GM23338 (cell line): ENCODE measurements around the gene LPP.

Source experiments
- CREB1 ChIP-seq: fragments of 250-450 bp; sonication (Bioruptor Pico); IDR thresholded peaks from 2 replicates; pipeline ENCODE4 v1.5.0; 2020; ENCODE audit warnings: low read depth, mild to moderate bottlenecking, moderate library complexity
- EZH2 ChIP-seq: fragments of 200-600 bp; sonication (generic); IDR thresholded peaks from one replicate; pipeline ENCODE4 v1.8.0; 2017; ENCODE audit warnings: antibody characterized with exemption, mild to moderate bottlenecking, low read depth; ENCODE audit not compliant: unreplicated experiment
- EZH2phosphoT487 ChIP-seq: fragments of 200-600 bp; sonication (generic); IDR thresholded peaks from one replicate; pipeline ENCODE4 v1.8.1; 2018; ENCODE audit warnings: antibody characterized with exemption; ENCODE audit not compliant: unreplicated experiment
- JUNB ChIP-seq: IDR thresholded peaks from one replicate; pipeline ENCODE4 v1.6.1; 2016; ENCODE audit warnings: antibody characterized with exemption; ENCODE audit not compliant: unreplicated experiment
- NANOG ChIP-seq: IDR thresholded peaks from 2 replicates; pipeline ENCODE4 v1.6.1; 2016; ENCODE audit warnings: antibody characterized with exemption, borderline replicate concordance
- POLR2AphosphoS5 ChIP-seq: IDR thresholded peaks from 2 replicates; pipeline ENCODE4 v1.6.1; 2016; ENCODE audit warnings: antibody characterized with exemption, low read depth
- STAT1 ChIP-seq: IDR thresholded peaks from one replicate; pipeline ENCODE4 v1.6.1; 2016; ENCODE audit warnings: antibody characterized with exemption; ENCODE audit not compliant: unreplicated experiment
- ZNF114 ChIP-seq: fragments of 250-450 bp; sonication (Bioruptor Pico); IDR thresholded peaks from 2 replicates; pipeline ENCODE4 v1.5.0; 2020; ENCODE audit warnings: mild to moderate bottlenecking, moderate library complexity
- ZNF331 ChIP-seq: fragments of 250-450 bp; sonication (Bioruptor Pico); IDR thresholded peaks from 2 replicates; pipeline ENCODE4 v1.5.0; 2020; ENCODE audit warnings: low read depth, mild to moderate bottlenecking, moderate library complexity
- TF ChIP-seq, protein P1 (sequence below): IDR thresholded peaks from one replicate; pipeline ENCODE4 v1.6.1; 2018; ENCODE audit warnings: antibody characterized with exemption; ENCODE audit not compliant: unreplicated experiment
- TF ChIP-seq, protein P2 (sequence below), 2 experiments: fragments of 200-600 bp in 1 of 2; sonication (generic) in 1 of 2; conservative IDR thresholded peaks; 2 replicates each; pipeline versions ENCODE4 v1.5.1 to v1.6.1; 2016 to 2017; ENCODE audit warnings: antibody characterized with exemption in 2 of 2, low read depth in 2 of 2, mild to moderate bottlenecking in 2 of 2, moderate library complexity in 1 of 2
- TF ChIP-seq, protein P3 (sequence below): IDR thresholded peaks from 2 replicates; pipeline ENCODE4 v1.6.1; 2016; ENCODE audit warnings: antibody characterized with exemption
- TF ChIP-seq, protein P4 (sequence below): fragments of 250-450 bp; sonication (Bioruptor Pico); IDR thresholded peaks from 2 replicates; pipeline ENCODE4 v1.5.0; 2020; ENCODE audit warnings: mild to moderate bottlenecking, moderate library complexity

DNA sequence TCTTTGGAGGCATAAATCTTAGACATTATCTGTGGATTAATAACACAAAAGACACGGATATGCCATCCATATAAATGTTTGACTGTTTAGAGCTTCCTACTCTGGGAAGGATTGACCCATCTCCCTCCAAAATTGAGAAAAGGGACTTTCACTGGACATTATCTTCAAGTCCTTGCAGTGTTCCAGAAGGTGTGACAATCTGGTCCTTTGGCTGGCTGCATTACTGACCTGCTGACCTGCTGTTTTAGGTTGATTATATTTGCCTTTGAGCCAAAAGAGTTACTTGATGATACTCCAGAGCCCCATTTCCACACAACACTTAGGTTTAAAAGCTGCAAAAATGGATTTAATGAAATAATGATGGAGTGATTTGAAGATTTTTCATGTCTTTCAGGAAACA lies 504.6 kb downstream of the LPP start:
- TF ChIP-seq POLR2AphosphoS5 = no peak
- TF ChIP-seq, protein P1, sequence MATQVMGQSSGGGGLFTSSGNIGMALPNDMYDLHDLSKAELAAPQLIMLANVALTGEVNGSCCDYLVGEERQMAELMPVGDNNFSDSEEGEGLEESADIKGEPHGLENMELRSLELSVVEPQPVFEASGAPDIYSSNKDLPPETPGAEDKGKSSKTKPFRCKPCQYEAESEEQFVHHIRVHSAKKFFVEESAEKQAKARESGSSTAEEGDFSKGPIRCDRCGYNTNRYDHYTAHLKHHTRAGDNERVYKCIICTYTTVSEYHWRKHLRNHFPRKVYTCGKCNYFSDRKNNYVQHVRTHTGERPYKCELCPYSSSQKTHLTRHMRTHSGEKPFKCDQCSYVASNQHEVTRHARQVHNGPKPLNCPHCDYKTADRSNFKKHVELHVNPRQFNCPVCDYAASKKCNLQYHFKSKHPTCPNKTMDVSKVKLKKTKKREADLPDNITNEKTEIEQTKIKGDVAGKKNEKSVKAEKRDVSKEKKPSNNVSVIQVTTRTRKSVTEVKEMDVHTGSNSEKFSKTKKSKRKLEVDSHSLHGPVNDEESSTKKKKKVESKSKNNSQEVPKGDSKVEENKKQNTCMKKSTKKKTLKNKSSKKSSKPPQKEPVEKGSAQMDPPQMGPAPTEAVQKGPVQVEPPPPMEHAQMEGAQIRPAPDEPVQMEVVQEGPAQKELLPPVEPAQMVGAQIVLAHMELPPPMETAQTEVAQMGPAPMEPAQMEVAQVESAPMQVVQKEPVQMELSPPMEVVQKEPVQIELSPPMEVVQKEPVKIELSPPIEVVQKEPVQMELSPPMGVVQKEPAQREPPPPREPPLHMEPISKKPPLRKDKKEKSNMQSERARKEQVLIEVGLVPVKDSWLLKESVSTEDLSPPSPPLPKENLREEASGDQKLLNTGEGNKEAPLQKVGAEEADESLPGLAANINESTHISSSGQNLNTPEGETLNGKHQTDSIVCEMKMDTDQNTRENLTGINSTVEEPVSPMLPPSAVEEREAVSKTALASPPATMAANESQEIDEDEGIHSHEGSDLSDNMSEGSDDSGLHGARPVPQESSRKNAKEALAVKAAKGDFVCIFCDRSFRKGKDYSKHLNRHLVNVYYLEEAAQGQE = no peak
- TF ChIP-seq, protein P2, sequence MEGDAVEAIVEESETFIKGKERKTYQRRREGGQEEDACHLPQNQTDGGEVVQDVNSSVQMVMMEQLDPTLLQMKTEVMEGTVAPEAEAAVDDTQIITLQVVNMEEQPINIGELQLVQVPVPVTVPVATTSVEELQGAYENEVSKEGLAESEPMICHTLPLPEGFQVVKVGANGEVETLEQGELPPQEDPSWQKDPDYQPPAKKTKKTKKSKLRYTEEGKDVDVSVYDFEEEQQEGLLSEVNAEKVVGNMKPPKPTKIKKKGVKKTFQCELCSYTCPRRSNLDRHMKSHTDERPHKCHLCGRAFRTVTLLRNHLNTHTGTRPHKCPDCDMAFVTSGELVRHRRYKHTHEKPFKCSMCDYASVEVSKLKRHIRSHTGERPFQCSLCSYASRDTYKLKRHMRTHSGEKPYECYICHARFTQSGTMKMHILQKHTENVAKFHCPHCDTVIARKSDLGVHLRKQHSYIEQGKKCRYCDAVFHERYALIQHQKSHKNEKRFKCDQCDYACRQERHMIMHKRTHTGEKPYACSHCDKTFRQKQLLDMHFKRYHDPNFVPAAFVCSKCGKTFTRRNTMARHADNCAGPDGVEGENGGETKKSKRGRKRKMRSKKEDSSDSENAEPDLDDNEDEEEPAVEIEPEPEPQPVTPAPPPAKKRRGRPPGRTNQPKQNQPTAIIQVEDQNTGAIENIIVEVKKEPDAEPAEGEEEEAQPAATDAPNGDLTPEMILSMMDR (conservative IDR thresholded peaks at IDR 0.05; ENCODE audit: low read depth in 2 of 2) = no peak
- TF ChIP-seq CREB1 (CRISPR knock-in tag) = no peak
- TF ChIP-seq, protein P3, sequence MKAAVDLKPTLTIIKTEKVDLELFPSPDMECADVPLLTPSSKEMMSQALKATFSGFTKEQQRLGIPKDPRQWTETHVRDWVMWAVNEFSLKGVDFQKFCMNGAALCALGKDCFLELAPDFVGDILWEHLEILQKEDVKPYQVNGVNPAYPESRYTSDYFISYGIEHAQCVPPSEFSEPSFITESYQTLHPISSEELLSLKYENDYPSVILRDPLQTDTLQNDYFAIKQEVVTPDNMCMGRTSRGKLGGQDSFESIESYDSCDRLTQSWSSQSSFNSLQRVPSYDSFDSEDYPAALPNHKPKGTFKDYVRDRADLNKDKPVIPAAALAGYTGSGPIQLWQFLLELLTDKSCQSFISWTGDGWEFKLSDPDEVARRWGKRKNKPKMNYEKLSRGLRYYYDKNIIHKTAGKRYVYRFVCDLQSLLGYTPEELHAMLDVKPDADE = no peak
- no peak for TF ChIP-seq EZH2phosphoT487
- no peak for TF ChIP-seq EZH2
- TF ChIP-seq NANOG = no peak
- TF ChIP-seq JUNB = no peak
- TF ChIP-seq ZNF331 (CRISPR knock-in tag) = no peak
- TF ChIP-seq ZNF114 = no peak
- TF ChIP-seq, protein P4, sequence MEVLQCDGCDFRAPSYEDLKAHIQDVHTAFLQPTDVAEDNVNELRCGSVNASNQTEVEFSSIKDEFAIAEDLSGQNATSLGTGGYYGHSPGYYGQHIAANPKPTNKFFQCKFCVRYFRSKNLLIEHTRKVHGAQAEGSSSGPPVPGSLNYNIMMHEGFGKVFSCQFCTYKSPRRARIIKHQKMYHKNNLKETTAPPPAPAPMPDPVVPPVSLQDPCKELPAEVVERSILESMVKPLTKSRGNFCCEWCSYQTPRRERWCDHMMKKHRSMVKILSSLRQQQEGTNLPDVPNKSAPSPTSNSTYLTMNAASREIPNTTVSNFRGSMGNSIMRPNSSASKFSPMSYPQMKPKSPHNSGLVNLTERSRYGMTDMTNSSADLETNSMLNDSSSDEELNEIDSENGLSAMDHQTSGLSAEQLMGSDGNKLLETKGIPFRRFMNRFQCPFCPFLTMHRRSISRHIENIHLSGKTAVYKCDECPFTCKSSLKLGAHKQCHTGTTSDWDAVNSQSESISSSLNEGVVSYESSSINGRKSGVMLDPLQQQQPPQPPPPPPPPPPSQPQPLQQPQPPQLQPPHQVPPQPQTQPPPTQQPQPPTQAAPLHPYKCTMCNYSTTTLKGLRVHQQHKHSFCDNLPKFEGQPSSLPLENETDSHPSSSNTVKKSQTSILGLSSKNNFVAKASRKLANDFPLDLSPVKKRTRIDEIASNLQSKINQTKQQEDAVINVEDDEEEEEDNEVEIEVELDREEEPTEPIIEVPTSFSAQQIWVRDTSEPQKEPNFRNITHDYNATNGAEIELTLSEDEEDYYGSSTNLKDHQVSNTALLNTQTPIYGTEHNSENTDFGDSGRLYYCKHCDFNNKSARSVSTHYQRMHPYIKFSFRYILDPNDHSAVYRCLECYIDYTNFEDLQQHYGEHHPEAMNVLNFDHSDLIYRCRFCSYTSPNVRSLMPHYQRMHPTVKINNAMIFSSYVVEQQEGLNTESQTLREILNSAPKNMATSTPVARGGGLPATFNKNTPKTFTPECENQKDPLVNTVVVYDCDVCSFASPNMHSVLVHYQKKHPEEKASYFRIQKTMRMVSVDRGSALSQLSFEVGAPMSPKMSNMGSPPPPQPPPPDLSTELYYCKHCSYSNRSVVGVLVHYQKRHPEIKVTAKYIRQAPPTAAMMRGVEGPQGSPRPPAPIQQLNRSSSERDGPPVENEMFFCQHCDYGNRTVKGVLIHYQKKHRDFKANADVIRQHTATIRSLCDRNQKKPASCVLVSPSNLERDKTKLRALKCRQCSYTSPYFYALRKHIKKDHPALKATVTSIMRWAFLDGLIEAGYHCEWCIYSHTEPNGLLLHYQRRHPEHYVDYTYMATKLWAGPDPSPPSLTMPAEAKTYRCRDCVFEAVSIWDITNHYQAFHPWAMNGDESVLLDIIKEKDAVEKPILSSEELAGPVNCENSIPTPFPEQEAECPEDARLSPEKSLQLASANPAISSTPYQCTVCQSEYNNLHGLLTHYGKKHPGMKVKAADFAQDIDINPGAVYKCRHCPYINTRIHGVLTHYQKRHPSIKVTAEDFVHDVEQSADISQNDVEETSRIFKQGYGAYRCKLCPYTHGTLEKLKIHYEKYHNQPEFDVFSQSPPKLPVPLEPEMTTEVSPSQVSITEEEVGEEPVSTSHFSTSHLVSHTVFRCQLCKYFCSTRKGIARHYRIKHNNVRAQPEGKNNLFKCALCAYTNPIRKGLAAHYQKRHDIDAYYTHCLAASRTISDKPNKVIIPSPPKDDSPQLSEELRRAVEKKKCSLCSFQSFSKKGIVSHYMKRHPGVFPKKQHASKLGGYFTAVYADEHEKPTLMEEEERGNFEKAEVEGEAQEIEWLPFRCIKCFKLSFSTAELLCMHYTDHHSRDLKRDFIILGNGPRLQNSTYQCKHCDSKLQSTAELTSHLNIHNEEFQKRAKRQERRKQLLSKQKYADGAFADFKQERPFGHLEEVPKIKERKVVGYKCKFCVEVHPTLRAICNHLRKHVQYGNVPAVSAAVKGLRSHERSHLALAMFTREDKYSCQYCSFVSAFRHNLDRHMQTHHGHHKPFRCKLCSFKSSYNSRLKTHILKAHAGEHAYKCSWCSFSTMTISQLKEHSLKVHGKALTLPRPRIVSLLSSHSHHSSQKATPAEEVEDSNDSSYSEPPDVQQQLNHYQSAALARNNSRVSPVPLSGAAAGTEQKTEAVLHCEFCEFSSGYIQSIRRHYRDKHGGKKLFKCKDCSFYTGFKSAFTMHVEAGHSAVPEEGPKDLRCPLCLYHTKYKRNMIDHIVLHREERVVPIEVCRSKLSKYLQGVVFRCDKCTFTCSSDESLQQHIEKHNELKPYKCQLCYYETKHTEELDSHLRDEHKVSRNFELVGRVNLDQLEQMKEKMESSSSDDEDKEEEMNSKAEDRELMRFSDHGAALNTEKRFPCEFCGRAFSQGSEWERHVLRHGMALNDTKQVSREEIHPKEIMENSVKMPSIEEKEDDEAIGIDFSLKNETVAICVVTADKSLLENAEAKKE (CRISPR knock-in tag) = no peak
- TF ChIP-seq STAT1 = no peak
